IPS DF 19.7 (cell line): ENCODE measurements around the gene TRABD2B.

Experiments used
- DNase-seq: peaks from one replicate; pipeline ENCODE4 v3.0.0-alpha.2; 2013; ENCODE audit warnings: low read depth, low spot score

Gene TRABD2B

DNA sequence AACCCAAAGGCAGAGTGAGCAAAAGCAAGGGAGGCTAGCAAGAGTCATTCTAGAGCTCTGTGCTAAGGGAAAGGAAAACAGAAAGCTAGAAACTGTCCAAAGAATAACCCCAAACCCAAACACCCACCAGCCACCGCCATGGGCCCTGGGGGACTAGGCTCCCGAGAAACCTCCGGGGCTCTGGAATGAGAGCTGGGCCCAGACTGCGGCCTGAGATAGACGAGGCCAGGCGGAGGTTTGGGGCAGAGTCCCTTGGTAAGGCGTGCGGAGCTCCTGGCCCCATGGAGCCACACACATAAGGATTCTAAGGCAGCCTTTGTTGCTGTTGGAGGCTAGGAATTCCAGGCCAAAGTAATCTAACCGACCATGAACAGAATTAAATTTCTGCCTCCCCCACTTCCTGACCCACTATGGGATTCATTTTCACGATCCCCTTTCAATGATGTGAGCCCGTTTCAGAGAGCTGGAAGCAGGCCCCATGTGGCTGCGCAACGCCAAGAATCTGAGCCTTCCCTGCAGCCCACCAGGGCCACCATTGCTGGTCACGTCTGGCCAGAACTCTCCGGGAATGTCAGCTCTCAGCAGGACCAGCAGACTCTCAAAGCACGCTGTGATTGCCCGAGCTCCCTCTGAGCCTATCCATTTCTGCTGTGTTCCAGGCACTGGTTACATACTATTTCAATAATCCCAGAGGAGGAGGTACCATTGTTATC lies 145.0 kb downstream of the TRABD2B start:
- DNase-seq: no peak

DNA sequence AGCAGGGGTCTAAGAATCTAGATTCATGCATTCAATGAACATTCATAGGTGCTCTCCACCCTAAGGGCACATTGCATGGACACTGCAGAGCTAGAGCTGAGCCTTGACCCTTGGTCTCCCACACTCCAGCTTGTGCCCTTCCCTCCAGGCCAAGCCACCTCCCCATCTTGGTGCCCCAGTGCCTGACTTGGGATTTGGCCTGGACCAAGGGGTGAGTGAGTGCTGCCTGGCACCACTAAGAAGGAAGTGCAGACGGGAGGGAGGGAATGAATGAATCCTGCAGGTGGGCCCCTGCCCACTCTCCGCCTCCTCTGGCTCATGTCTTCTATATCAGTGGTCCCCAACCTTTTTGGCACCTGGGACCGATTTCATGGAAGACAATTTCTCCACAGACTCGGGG lies 146.7 kb downstream of the TRABD2B start:
- no peak for DNase-seq

DNA sequence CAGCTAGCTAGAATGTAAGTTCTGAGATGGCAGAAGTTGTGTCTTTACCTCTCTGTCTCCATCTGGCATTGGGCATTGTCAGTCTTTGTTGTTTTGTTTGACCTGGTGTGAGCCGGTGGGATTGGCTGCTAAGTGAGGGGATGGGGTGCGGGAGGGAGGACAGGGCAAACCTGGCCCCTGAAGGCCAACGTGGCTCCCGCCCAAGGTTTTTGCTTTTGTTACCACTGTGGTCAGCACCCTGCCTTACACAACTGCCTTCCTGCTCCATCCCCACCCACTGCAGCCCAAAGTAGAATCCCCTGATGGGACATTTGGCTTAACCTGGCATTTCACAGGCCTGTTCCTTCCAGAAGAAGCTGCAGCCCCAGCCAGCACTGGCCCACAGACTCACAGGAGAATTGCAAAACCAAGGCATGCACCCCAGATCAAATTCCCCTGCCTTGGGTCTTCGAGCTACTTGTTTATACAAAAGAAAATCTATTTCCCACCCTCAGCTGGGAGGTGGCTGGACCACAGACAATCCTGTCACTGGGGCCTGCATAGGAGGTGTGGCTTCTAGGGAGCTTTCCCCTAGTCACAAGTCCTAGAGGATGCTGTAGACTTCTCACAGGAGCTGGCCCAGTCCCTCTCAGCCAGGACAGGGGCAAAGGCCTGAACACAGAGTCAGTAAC lies 147.5 kb downstream of the TRABD2B start:
- no peak for DNase-seq

DNA sequence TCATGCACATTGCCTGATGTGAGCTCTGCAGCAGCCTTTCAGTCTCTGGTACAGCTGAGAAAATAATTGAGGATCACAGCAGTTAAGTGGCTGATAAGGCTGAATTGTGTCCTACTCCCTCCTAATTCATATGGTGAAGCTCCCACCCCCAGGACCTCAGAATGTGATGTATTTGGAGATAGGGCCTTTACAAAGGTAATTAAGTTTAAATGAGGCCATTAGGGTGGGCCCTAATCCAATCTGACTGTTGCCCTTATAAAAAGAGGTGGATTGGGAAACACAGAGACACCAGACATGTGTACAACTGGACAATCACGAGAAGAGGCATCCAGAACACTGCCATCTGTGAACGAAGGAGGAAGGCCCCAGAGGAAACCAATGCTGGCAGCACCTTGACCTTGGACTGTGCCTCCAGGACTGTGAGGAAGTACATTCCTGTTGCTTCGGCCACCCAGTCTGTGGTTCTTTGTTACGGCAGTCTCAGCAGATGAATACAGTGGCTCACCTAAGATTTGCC lies 148.1 kb downstream of the TRABD2B start:
- DNase-seq: no peak

DNA sequence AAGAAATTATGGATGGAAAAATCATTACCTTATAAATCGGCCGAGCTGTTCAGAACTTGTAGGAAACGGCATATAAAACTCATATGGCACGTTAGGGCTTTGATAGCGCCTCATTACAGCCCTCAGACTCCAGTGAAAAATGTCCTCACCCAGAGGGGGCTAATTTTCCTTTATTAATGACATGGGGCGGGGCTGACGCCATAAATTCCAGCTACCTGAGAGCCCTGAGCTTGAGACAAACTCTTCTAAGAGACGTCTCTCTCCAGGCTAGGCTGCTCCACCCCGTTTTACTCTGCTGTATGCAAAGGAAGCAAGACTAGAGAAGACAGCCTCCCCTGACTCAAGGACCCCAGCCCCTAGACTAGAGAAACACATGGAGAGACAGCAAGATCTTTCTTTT lies 149.4 kb downstream of the TRABD2B start:
- DNase-seq: no peak

DNA sequence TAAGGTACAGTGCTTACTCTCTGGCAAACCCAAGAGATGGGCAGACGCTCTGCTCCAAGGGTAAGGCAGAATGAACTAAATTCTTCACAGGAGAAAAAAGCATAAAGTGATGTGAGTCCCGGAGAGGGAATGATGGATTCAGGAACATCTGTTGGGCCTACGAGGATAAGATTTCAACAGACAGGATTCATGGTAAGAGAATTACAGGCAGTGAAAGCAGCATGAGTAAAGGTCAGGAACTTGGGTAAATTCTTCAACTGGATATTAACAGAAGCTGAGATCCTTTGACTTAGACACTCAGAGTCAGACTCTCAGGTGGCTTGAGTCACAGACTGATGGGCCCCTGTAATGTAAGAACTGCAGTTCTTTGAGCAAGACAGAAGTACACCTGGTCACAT lies 152.6 kb downstream of the TRABD2B start:
- no peak for DNase-seq

DNA sequence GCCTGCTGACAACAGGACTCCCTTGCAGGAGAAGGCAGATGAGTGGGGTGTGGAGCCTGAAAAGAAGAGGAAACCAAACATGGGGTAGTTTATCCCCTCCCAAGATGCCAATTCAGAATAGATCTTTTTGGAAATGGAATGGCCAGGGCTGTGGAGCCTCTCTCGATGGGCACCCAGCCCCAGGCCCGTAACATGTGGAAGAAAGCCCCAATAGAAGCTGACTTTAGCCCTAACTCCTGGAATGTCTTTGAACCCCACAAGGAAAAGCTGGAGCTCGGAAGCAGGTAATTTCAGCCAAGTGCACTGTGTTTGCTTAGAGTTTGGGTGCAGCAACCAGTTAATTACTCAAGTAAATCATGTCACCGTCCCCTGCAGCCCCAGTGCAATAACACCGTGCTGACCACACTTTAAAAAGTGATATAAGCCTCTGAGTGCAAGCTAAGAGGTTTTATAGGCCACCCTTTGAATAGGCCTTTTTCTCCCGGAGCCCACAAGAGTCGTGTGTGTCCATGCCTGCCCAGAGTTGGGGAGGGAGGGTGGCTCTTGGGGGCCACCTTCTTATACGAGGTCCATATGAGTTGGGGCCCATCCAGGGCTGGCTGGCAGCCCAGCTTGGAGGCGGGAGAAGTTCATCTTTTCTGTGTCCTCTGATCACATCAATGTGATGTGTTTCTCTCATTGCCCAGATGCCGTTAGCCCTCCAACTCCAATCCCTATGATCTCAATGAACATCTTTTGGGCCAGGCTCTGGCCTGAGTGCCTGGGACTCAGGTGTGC lies 153.2 kb downstream of the TRABD2B start:
- no peak for DNase-seq

DNA sequence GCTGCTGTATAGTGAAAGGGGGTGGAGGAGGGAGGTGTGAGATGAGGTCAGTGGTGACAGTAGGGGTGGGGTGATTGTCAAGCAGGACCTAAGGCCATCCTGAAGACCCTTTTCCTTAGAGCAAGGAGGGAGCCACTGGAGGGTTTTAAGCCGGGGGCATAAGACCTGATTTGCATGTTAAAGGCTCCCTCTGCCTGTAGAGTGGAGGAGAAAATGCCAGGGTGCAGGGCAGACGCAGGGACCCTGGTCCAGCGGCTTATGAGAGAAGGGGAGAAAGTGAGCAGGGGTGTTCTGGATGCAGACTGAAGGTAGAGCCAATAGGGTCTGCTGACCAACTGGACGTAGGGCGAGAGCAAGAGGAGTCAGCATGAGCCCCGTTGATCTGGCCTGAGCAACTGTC lies 154.1 kb downstream of the TRABD2B start:
- no peak for DNase-seq

DNA sequence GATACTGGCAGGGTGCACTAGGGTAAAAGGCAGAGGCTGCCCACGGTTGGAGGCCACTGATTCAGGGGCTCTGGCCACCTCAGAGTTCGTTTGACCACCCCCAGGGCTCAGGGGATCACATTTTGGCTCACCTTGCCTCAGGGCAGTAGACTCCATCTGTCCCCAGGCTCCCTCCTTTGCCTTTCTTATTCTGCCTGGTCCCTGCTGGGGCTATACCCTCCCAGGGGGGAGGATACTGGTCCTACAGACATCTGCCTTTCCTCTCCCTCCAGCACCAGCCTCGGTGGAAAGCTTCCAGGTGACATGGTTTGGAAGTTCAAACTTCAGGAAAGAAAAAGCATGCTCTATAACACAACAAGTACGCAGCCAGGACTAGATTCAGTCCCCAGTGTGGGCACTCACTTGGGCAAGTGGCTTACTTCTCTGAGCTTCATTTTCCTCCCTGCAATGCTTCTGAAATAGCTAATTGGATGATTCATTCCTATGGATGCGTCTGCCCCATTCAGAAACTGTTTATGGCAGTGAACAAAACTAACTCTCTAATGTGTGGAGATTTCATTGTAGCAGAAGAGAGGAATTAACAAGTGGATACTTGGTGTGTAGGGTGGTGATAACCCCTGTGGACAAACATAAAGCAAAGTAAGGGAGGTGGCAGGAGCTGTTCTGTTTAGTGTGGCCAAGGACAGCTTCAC lies 154.8 kb downstream of the TRABD2B start:
- DNase-seq: no peak

DNA sequence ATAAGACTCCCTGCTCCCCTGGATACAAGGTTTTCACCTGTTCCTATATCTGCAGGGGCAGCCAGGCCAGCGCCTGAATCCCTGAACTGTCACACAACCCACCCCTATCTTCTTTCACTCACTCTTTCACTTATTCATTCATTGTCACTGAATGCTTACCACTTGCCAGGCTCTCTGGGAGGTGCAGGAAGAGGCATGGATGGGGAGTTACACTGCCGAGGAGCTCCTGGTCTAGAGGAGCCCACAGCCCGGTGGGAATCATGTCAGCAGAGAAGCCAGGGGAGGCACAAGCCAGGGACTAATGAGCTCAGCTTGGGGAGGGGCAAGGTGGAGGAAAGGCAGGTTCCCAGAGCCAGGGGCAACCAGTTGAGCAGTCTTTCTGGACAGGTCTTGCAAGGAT lies 155.8 kb downstream of the TRABD2B start:
- no peak for DNase-seq

DNA sequence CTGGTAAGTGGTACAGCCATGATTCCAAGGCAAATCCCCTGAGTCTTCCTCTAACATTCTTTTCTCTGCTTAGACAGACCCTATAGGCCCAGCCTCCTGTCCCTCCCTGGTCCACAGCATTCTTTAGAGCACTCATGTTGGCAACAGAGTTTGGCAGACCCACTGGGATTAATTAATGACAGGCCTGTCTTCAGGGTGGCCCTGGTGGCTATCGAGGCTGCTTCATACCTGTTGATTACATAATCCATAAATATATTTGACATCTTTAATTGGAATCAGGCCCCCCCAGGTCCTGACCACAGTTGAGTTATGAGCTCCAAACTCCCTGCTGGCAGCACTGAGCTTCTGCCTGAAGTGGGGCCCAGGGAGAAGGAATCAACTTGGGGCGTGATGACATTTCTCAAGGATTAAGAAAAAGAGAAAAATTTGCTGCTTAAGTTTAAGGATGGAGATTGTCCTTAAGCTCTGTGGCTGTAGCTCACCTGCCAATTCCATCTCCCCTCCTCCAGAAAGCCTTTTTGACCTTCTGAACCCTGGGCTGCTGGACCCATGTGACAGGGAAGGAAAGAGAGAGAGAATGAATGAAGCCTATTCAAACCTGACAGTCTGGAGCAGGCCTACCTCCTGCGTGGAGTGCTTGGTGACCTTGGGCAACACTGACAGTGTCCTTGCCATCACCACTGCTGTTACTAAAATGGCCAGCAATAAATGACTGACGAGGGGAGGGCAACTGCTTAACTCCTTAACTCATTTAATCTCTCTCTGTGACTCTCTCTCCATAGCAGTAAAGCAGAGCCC lies 156.6 kb downstream of the TRABD2B start:
- DNase-seq: no peak

DNA sequence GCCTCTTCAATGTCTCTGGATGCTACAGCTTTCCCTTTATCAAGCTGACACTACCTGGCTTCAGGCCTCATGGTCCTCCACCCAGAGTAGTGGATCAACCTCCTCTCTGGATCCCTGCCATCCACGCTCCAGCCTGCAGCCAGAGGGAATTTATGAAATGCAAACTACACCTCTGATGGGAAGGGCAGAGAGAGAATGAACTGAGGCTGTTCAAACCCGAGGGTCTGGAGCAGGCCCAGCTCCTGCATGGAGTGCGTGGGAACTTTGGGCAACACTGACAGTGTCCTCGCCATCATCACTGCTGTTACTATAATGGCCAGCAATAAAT lies 157.8 kb downstream of the TRABD2B start:
- no peak for DNase-seq

DNA sequence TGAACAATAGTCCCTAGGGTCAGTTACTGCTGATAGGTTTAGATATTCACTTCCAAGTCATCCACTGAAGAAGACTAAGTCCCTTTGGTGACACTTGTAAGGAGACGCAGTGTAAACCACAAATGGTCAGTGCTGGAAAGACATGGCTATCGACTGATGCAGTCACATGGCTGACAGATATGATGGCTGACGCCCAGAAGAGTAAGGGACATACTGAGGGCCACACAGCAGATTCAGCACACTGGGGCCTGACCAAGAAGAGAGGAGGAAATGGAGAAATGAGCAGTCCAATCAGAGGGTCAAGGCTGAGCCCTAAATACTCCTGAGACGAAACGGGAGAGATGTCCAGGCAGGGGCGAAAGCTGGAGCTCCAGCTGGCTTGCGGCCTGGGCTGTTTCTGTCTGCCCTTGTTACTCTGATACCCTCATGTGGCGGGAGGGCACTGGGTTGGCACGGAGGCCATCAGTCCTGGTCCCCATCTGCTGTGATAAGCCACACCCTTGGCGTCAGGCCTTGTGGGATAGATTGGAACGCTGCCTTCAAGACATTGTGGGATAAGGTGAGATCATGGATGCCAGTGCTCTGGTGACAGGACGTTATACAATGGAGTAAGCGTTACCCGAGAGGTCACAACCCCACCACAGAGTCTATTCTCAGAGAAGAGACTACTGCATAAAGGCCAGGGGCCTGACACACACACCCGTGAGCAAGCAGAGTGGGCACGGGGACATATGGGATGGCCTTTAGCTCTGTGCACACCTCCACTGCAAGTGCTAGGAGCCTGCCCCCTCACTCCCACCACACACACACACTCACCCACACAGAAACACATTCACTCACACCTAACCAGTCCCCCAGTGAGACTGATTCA lies 158.4 kb downstream of the TRABD2B start:
- no peak for DNase-seq

DNA sequence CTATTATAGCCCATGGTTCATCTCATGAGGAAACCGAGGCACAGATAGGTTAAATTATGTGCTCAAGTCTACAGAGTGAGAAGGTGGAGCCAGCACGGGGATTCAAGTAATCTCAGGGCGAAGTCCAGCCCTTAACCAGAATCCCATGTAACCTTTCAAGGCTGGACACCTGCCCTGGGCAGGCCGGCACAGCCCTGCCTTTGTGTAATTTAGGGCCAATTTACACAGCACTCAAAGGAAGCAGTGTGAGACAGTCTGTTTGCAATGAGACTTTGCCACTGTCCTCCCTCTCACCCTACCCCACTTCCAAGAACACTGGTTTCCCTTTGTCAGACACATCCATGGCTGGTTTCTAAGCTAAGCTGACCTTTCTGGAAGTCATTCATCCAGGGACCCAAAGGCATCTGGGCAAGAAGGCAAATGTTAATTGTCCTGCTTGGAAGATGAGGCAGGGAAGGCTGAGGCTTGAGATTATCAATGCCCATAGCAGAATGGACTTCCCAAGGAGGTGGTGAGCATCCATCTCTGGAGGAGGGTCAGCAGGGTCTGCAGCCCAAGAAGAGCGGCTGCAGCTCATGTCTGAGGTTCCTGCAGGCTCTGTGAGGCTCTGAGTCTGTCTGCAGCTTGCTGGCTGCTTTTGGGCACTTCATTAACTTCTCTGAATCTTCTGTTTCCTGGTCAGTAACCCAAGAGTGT lies 159.2 kb downstream of the TRABD2B start:
- DNase-seq: no peak

DNA sequence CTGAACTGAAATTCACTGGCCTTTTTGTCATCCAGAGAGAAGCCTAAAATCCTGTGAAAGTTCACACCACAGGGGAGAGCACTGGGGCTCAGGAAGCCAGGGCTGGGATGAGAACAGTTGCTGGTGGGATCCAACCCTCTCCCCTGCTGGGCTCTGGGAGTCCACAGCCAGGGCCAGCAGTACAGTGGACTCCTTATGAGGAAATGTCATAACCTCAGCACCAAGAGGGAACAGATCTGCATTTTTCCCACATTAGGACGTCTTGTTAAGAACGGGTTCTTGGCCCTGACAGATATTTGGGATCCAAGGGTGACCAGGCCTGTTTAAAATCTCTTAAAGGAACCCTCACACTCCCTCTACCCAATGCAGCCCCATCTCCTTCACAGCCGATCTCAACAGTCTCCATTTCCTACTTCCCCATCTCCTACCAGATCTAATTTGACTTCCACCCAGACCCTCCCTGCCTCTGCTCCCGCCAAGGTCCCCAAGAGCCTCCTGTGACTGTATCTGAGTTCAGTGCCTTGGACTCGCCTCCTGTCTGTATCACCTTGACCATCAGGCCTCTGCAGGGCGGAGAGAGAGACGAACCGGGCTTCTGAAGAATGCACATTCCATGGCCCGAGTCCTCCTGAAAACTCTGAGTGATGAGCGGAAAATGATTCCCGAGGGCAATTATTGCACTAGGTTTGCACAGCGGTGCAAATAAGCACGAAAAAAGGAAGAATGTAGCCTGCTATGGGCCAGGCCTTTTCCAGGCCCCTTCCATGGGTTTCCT lies 159.9 kb downstream of the TRABD2B start:
- DNase-seq: no peak

DNA sequence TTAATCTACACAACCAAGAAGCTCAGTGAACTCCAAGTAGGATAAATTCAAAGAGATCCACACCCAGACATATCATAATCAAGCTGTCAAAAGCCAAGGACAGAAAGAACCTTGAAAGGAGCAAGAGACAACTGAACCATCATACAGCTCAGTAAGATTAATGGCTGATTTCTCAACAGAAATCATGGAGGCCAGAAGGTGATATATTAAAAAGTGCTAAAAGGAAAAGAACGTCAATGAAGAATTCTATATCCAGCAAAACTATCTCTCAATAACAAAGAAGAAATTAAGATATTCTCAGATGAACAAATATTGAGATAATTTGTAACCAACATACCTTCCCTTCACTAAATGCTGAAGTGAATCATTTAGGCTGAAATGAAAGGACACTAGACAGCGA lies 161.8 kb downstream of the TRABD2B start:
- DNase-seq: no peak

DNA sequence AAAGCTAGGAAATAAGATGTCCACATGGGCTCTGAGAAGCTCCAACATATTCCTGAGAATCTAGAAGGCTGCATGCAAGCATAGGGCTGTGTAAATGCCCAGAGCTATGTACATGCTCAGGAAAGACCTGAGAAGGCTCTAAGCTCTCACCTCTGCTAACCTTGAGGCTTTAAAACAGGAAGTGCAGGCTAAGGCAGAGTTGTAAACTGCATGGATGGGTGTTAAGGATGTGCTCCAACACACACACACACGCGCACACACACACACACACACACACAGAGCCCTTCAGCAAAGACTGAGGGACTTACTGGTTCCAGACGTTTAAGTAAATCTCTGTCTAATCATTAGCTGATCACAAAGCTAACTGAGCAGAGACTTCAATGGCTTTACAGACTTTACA lies 162.9 kb downstream of the TRABD2B start:
- no peak for DNase-seq

DNA sequence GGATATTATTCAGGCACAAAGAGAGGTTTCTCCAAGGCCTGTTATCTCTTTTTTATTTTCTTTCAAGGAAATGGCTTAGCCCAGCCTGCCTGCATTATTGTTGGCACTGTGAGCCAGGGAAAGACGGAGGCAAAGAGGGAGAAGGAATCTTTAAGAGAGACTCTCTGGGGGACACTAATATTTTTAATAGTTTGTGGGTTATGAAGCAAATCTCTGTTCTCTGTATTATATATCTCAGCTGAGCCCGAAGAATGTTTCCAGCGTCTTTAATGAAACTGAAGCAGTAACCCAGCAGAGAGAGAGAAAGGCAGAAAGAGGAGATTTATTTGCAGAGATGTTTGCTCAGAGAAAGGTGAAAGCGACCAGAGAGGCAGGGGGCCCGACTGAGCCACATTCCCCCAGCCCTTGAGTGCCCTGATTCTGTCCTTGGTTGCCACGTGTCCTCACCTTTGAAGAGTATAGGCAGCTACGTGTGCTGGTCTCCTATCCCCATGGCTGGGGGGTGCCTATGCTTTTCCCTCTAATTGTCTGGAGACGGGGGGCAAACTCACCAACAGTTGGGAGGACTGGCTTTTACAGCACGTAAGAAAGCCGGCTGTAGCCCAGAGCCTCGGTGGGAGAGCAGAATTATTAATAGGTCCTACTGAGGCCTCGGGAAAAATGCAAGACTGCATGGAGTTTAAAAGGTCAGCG lies 166.4 kb downstream of the TRABD2B start:
- DNase-seq: no peak
